GM18519 (cell line): ENCODE results near the gene IL17RB.

Experiments
- ATAC-seq: cut with Tn5 transposase; IDR thresholded peaks from one replicate; pipeline ENCODE4 v1.9.1; 2021; ENCODE audit warnings: mild to moderate bottlenecking, moderate library complexity; ENCODE audit not compliant: unreplicated experiment, low FRiP score

Gene IL17RB

DNA sequence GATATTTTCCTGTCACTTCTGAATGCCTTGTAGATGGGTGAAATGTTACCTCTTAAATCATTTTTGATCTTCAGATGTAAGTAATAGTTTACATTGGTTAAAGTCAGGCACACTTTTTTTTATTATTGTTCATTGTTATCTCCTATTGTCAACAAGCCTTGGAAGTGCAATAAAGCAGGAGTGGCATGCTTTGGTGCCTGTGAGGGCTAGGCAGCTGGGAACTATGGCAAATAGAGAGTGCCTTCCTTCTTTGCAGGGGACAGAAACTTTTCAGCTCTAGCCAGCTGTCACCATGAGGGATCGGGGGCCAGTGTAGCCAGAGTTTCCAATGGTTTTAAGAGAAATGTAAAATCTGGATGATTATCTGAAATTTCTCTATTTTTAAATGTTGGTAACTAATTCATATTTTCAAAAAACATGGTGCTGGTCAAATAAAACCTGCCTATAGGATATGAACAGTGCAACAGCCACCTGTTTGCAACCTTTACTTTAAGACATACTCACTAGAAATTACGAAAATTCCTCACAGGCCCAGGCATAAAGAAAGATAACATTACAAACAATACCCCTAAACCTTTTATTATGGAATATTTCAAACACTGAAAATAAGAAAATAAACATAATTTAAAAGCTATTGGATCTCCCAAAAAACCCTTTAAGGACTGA is 54.4 kb downstream of the IL17RB start:
- ATAC-seq = no peak

- no peak for ATAC-seq
Measured at GRCh38 chr3:53902067-53902466, 55.7 kb downstream of the IL17RB start.

GRCh38 chr3:53902711-53903110 is 56.3 kb downstream of the IL17RB start:
- no peak for ATAC-seq

DNA sequence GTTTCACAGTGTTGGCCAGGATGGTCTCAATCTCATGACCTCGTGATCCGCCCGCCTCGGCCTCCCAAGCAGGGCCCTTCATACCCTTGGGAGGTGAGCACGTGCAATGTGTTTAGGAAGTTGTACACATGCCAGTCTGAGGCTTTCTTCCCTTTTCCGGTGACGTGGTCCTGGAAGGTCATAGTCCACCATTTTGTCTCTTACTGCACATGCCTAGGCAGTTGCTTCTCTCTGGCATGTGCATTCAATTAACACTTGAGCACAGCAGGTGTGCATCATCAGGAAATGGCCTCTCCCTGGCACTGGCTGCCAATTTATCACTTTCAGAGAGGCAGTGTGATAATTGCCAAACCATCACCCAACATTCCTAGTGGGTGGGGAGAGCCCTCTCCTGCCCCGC is 67.0 kb downstream of the IL17RB start:
- no peak for ATAC-seq
